Endothelial cell of hepatic sinusoid (primary cell): ENCODE data around the gene TRAK2.
"Not testable (repeated sequence)": the region's sequence is repeated elsewhere in the genome, so short reads cannot be mapped to it uniquely, and the experiment has no call there.

Experiments
- in situ Hi-C: cut with HindIII; loops from 2 replicates; pipeline ENCODE4 v1.10.0; 2017; ENCODE audit warnings: low sequenced_read_pairs

The TRAK2 gene, protein sequence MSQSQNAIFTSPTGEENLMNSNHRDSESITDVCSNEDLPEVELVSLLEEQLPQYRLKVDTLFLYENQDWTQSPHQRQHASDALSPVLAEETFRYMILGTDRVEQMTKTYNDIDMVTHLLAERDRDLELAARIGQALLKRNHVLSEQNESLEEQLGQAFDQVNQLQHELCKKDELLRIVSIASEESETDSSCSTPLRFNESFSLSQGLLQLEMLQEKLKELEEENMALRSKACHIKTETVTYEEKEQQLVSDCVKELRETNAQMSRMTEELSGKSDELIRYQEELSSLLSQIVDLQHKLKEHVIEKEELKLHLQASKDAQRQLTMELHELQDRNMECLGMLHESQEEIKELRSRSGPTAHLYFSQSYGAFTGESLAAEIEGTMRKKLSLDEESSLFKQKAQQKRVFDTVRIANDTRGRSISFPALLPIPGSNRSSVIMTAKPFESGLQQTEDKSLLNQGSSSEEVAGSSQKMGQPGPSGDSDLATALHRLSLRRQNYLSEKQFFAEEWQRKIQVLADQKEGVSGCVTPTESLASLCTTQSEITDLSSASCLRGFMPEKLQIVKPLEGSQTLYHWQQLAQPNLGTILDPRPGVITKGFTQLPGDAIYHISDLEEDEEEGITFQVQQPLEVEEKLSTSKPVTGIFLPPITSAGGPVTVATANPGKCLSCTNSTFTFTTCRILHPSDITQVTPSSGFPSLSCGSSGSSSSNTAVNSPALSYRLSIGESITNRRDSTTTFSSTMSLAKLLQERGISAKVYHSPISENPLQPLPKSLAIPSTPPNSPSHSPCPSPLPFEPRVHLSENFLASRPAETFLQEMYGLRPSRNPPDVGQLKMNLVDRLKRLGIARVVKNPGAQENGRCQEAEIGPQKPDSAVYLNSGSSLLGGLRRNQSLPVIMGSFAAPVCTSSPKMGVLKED

DNA sequence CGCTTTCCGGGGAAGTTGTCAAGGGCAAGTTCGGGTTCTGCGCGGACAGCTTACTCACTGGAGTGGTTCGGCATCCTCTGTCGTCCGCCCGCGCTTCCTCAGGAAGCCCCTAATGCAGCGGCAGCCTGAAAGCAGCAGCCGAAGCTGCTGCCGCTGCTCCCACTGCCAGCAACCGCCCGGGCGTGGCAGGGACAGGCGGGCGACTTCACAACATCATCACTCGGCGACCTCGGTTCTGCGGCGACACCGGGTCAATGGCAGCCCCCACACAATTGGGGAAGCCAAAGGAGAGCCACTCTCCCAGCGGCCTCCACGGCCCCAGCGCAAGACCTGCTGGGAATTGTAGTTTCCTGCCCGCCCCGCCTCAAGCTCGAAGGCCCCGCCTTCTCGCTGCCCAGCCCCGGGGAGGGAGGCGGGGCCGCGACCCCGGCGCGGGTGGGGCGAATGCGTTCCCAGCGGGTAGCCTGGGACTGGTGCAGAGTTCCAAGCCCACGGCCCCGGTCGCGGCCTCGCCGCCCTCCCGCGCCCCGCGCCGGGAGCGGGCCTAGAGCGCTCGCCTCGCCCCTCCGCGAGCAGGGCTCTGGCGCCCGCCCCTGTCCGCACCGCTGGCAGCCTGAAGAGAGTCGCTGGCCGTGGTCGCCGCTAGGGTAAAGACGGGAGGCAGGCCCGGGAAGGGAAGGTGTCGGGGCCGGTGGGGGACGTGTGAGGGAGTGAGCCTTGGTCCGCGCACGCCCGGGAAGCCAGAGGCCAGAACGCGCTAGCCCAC is at the start of gene TRAK2, which contains the start of gene STRADB:
TRAK2 (minus strand) TSS at position 167 of the 766 bp plus-strand sequence. CDS start 30,951 bp downstream, outside the sequence.
STRADB (plus strand) TSS at position 449 of the 766 bp plus-strand sequence. CDS start 3,101 bp downstream, outside the sequence.
- in situ Hi-C loops: no loop called here

GRCh38 chr2:201500534-201500933 is 49.3 kb upstream of the TRAK2 start:
- in situ Hi-C loops: no loop called here

DNA sequence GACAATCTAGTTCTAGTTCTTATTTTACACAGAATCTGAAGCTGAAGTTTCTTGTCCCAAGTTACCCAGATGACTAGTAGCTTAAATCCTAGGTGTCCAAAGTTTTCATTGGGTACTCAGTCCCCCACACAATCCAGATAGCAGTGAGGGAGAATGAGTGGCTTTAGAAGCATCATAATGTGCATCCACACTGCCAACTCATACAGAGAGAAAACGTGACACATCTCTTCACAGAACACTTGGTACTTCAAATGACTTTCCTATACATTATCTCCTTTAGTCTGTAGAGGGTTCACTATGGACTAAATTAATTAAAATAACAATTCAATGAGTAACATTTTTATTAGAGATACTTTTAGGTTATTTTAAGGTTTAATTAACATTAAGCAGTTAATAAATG is 45.5 kb upstream of the TRAK2 start:
- in situ Hi-C loops: no loop called here

DNA sequence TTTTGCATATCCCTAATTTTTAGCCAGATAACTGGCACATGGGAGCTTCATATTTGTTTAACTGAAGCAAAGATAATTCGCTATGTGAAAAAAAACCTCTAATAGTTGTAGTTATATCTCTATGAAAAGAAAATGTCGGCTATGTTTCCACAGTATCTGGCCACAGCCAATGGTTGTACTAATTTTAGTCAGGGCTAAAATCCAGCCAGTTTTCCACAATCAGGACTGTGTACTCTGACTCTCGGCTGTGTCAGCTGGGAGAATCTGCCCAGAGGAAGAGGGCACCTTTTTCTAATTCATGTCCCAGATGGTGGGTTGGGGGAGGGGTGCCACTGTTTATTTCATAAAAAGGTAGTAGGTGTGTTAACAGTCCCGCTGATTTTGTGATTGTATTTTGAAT is 39.0 kb upstream of the TRAK2 start:
- in situ Hi-C loops: no loop called here

- in situ Hi-C loops: no loop called here
These were observed 33.5 kb upstream of the TRAK2 start for GRCh38 chr2:201484805-201485204.

- in situ Hi-C loops: not testable (repeated sequence)
These were observed 32.5 kb upstream of the TRAK2 start for GRCh38 chr2:201483758-201484157.

- in situ Hi-C loops: no loop called here
These were observed 32.1 kb upstream of the TRAK2 start for GRCh38 chr2:201483342-201483741.

DNA sequence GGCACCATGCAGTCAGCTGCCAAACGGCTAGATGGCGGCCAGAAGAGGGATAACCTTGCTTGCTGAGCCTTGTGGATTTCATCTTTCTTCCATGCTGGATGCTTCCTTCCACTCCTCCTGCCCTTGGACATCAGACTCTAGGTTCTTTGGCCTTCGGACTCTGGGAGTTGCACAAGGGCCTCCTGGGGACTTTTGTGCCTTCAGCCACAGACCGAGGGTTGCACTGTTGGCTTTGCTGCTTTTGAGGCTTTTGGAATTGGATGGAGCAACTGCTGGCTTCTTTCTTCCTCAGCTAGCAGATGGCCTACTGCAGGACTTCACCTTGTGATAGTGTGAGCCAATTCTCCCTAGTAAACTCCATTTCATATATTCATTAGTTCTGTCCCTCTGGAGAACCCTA is 31.3 kb upstream of the TRAK2 start:
- in situ Hi-C loops: no loop called here

GRCh38 chr2:201472411-201472810 is 21.2 kb upstream of the TRAK2 start:
- in situ Hi-C loops: no loop called here

DNA sequence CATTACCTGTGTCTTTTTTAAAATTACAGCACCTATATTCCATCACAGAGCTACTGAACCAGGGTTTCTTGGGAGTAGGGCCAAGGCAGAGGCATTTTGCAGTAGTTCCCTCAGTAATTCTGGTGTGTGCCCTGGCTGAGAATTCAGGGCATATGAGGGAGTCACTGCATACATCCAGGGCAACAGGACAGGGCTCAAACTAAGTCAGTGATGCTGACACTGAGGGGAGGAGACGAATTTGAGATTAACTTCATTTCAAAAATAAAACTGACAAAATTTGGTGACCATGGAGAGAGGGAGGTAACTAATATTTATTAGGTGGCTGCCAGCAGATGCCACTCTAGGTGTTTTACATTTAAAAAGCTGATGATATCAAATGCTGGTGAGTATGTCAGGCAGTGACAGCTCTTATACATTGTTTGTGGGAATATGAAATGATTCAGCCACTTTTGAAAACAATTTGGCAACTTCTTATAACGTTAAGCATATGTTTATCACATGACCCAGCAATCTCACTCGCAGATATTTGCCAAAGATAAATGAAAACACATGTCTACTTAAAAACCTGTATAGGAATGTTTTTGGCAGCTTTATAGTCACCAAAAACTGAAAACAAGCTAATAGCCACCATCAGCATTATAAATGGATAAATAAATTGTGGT is 20.6 kb upstream of the TRAK2 start:
- in situ Hi-C loops: no loop called here

GRCh38 chr2:201470821-201471731 is 19.8 kb upstream of the TRAK2 start:
- in situ Hi-C loops: no loop called here

DNA sequence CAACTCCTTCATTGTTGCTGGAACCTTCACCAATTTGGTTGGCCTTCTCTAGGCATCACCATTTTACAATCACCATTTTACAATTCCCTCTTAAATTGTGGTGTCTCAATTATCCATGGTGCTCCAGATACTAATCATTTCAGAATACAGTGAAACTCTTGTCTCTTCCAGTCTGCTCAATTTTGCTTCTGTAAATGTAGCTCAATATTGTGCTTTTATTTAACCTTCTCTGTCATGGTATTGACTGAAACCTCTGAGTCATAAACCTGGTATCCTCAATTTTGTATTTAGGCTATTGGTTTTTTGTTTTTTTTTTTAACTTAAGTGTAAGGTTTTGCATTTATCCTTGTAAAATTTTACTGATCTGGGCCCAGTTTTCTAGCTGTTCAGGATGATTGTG is 16.4 kb upstream of the TRAK2 start:
- in situ Hi-C loops: no loop called here

DNA sequence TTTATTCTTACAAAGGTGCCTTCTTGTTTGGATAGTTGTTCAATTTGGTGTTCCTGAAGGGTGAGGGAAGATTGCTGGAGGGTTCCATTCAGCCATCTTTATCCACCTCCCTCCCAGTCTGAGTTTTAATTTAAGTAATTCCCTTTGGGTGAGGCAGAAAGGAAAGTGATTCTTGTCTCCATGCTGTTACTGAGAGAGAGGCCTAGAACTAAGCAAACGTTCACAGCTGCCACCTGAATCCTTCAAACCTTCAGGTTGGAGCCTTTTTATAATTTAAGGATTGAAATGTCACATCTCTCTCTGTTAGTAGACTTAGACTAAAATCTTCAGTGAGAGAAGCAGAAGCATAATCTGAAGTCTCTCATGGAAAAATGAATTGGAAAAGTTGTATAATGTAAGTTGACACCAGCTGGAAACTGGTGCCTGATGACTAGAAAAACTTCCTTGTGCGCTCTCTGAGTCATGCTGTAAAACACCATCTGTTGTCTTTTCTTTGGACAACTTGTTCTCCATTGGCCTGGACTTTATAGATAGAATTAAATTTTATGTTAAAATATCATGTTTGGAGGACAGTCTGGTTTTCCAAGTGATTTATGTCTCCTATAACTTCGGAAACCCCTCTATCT is 14.9 kb upstream of the TRAK2 start:
- in situ Hi-C loops: no loop called here

GRCh38 chr2:201465524-201465971 is 14.3 kb upstream of the TRAK2 start:
- in situ Hi-C loops: no loop called here

- in situ Hi-C loops: no loop called here
These were observed 13.3 kb upstream of the TRAK2 start for GRCh38 chr2:201464547-201464946.

- in situ Hi-C loops: no loop called here
These were observed 9.3 kb upstream of the TRAK2 start for GRCh38 chr2:201460532-201460931.

GRCh38 chr2:201458381-201458780 is 7.1 kb upstream of the TRAK2 start:
- in situ Hi-C loops: no loop called here

DNA sequence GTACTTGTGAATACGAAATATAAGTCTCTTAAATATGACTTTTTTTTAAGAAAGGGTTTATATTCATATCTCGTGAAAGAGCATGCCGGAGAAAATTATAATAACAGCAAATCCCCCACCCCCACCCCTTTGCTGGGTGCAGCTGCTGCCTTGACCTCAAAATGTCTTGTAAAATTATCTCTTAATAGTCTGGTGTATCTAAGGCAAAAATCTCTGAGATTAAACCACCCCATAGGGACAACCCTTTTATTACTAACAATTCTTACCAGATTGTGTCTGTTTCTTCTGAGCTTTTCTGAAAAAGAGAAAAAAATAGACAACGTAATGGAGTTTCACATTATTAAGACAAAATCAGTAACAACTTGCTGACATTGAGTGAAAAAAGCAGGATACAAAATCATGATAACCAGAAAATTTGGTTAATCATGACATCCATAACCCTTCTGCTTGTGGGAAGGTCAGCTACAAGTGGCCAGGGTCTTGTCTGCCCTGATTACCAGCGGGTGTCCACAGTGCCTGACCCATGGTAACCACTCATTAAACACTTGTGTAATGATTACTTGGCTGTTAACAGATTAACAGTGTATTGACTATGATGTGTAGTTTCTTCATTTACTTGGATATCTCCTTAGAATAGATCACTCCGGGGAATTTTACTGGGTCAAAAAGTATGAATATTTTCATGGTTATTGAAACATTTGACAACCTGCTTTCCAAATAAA is 1.8 kb upstream of the TRAK2 start:
- in situ Hi-C loops: no loop called here
